GM21825 (cell line): ENCODE data around the gene EPB42.
"Not testable (repeated sequence)": the region's sequence is repeated elsewhere in the genome, so short reads cannot be mapped to it uniquely, and the experiment has no call there.

Experiments used
- ATAC-seq: cut with Tn5 transposase; IDR thresholded peaks from one replicate; pipeline ENCODE4 v1.9.1; 2021; ENCODE audit warnings: mild to moderate bottlenecking, moderate library complexity; ENCODE audit not compliant: unreplicated experiment

EPB42 gene

DNA sequence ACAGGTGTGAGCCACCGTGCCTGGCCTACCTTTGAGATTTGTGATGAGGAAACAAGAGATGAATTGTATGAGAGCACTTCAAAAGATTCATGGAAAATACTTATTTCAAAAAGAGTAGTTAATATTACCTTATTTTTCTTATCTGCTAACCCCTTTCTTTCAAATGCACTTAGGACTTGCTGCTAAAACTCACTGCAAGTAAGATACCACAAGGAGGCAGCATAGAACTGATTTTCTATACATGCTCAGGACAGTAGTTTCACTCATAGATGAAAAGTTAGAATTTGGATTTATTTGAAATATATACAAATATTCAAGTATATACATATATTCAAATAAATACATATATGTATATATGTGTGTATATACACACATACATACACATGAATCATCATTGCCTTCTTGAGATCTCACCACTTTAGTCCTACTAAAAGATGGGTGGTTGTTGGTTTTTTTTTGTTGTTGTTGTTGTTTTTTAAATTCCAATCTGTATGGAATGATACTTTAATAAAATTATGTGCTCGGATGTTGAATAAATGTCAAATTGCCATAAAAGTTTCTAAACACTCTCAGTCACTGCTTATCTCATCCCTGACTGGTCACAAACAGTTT lies 33.2 kb downstream of the EPB42 start:
- ATAC-seq: no peak

DNA sequence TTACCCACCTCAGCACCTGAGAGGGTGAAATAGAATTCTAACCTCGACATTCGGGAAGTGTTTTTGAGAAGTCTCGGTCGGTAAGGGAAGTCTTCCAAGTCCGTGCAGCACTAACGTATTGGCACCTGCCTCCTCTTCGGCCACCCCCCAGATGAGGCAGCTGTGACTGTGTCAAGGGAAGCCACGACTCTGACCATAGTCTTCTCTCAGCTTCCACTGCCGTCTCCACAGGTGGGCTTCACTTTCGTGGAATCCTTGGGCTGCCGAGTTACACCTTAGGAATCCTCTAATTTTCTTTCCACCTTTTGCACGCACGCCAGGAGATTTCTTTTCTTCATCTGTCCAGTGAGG lies 34.8 kb downstream of the EPB42 start:
- peak; percentile 10 for ATAC-seq

DNA sequence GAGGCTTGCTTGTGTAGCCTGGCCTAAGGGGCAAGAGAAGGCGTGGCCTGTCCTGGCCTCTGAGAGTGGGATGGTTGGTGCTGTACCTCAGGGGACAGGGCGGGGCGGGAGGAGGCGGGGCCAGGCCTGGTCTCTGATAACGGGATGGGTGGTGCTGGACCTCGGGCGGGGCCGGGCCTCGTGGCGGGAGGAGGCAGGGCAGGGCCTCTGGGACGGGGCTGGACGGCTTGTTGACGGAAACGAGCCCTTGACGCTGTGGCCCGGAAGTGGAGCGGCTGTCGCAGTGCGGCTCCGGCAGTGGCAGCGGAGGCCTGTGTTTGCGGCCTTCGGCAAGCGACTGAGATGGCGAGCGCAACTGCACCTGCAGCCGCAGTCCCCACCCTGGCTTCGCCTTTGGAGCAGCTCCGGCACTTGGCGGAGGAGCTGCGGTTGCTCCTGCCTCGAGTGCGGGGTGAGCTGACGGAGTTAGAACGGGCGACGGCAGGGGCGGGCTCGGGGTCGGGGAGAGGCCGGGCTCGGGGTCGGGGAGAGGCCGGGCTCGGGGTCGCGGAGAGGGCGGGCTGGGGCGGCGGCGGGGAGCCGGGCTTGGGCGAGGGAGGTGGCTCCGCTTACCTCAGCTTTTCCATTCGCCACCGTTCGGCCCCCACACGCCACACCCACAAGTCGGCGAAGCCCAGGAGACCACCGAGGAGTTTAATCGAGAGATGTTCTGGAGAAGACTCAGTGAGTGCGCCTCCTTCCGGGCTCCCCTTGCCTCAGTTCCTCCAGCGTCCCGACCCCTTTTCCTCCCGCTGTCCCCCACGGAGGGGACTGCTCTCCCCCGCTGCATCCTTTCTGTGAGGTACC lies 35.4 kb downstream of the EPB42 start, which contains the start of gene CCNDBP1:
TSS of gene CCNDBP1 (plus strand) at position 247 of the 846 bp plus-strand sequence. CDS start at position 343, 96 bp downstream.
- peak; percentile 93 for ATAC-seq

DNA sequence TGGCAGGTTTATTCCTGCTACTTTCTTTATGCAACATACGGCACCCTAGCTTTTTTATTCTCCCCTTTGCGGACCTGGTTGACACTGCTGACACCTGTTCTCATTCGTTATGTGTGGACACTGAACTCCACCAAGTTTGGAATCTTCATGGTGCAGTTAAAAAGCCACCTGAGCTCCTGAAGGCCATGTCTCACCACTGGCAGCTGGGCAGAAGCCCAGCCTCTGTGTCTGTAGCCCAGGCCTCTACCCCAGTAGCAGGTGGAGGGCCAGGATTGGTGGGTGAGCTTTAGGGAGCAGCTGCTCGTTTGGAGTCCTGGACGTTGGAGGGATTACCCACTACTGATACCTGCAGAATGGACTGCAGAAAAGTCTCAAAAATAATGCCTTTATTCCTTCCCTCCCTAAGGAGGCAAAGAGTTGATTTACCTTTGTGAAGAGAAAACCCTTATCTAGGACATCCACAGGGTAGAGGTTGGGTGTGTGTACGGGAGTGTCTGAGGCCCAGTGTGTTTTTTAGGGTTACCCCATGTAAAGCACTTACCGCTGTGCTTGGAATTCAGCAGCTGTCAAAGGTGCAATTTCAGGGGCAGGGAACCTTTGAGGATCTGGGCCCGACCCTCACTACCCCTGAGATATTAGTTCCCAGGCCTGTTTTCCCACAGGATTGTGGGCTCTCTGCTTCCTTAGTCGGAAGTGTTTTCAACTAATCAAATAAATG lies 36.3 kb downstream of the EPB42 start:
- ATAC-seq: no peak

DNA sequence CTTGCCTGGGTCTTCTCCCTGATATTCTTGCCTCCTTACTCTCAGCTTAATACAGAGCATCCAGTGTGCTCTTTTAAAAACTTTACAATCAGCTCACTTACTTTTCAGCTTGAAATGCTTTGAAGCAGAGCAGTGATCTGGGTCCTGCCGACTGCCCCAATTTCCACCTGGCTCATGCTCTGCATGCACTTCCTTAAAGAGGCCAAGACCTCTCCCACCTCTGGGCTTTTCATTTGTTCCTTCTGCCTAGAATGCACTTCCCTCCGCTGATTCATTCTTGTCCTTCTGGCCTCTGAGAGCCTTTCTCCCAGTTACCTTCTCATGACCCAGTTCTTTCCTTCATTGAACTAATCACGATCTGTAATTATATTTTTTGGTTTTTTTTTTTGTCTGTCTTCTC lies 37.5 kb downstream of the EPB42 start:
- ATAC-seq: no peak

DNA sequence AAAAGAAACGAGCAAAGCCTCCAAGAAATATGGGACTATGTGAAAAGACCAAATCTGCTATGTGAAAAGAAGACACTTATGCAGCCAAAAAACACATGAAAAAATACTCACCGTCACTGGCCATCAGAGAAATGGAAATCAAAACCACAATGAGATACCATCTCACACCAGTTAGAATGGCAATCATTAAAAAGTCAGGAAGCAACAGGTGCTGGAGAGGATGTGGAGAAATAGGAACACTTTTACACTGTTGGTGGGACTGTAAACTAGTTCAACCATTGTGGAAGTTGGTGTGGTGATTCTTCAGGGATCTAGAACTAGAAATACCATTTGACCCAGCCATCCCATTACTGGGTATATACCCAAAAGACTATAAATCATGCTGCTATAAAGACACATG lies 43.7 kb downstream of the EPB42 start:
- not testable (repeated sequence) for ATAC-seq

DNA sequence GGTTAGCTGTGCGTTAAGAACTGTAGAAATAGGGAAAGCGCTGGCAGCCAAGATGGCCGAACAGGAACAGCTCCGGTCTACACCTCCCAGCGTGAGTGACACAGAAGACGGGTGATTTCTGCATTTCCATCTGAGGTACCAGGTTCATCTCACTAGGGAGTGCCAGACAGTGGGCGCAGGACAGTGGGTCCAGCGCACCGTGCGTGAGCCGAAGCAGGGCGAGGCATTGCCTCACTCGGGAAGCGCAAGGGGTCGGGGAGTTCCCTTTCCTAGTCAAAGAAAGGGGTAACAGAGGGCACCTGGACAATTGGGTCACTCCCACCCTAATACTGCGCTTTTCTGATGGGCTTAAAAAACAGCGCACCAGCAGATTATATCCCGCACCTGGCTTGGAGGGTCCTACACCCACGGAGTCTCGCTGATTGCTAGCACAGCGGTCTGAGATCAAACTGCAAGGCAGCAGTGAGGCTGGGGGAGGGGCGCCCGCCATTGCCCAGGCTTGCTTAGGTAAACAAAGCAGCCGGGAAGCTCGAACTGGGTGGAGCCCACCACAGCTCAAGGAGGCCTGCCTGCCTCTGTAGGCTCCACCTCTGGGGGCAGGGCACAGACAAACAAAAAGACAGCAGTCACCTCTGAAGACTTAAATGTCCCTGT lies 45.0 kb downstream of the EPB42 start:
- ATAC-seq: not testable (repeated sequence)

DNA sequence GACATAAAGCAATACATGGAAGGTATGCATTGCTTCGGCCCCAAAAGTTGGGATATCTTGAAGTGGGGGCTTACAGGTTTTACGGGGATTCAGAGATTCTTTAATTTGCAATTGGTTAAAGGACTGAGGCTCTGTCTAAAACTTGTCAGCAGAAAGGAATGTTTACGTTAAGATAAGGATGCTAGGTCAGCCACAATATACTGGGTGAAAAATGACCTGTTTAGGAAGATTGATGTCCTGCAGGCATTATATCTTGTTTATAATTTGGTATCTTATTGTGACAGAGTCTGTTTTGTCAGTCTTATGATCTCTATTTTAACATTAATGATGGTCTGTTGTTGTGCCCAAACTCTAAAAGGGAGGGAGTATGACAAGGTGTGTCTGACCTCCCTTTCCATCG lies 50.9 kb downstream of the EPB42 start:
- no peak for ATAC-seq

DNA sequence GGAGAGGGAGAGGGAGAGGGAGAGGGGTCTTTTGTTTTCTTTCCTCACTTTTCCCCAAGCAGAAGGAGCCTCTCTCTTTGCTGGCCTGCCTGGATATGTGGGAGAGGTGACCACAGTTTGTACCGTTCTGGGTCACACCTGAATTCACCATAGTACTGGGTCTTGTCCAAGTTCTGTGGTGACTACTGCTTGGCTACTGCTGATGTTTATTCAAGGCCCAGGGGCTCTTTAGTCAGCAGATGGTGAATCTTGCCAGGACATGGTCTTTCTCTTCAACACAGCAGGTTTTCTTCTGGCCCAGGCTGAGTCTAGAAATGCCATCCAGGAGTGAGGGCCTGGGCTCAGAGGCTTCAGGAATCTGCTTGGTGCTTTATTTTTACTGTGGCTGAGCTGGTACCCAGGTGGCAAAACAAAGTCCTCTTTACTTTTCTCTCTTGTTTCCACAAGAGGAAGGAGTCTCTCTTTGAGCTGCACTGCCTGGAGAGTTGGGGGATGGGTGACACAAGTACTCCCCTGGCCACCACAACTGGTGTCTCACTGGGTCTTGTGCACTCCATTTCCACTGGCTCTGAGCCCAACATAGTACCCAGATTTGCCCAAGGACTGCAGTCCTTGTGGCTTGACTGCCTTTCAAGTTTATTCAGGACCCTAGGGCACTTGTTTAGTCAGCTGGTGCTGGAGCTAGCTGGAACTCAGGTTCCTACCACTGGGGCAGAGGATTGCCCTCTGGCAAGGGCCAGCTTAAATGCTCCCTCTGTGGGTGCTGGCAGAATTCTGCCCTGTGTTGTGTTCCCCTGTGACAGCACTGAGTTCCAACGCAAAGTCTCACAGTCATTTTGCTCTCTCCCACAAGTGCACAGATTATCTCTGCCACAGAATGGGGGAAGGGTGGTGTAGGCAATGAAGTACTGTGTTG lies 52.4 kb downstream of the EPB42 start:
- no peak for ATAC-seq

DNA sequence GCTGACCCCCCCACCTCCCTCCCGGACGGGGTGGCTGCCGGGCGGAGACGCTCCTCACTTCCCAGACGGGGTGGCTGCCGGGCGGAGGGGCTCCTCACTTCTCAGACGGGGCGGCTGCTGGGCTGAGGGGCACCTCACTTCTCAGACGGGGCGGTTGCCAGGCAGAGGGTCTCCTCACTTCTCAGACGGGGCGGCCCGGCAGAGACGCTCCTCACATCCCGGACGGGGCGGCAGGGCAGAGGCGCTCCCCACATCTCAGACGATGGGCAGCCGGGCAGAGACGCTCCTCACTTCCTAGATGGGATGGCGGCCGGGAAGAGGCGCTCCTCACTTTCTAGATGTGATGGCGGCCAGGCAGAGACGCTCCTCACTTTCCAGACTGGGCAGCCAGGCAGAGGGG lies 53.6 kb downstream of the EPB42 start:
- not testable (repeated sequence) for ATAC-seq

DNA sequence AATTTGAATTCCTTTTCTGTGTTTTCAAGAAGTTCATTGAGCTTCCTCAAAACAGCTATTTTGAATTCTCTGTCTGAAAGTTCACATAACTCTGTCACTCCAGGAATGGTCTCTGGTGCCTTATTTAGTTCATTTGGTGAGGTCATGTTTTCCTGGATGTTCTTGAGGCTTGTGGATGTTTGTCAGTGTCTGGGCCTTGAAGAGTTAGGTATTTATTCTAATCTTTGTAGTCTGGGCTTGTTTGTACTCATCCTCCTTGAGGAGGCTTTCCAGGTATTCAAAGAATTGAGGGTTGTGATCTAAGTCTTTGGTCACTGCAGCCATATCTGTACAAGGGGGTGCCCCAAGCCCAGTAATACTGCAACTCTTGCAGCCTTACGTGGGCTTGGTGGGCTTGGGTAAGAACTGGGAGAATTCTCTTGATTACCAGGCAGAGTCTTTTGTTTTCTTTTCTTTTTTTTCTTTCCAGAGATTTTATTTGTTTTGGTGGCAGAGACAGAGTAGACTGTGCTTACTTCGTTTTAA lies 55.0 kb downstream of the EPB42 start:
- no peak for ATAC-seq

DNA sequence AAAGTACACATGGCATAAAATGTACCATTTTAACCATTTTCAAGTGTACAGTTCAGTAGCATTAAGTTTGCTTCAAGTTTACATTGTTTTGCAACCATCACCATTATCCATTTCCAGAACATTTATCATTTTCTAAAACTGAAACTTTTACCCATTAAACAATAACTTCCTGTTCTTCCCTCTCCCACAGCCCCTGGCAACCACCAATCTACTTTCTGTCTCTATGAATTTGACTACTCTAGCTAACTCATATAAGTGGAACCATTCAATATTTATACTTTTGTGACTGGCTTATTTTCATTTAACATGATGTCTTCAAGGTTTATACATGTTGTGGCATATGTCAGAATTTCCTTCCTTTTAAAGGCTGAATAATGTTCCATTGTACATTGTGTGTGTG lies 67.5 kb downstream of the EPB42 start:
- no peak for ATAC-seq

DNA sequence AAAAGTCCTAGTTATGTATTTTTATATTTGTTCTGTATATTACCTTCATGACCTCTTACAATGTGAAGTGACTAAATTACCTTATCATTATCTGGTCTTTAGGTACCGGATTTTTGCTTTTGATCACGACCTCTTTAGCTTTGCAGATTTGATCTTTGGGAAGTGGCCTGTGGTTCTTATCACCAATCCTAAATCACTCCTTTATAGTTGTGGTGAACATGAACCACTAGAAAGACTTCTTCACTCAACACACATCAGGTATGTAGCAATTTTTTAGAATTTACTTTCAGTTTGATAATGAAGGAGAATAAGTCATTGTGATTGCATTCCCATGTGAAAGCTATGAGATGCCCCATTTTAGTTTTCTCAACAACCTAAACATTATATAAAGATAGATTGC lies 69.1 kb downstream of the EPB42 start:
- no peak for ATAC-seq

DNA sequence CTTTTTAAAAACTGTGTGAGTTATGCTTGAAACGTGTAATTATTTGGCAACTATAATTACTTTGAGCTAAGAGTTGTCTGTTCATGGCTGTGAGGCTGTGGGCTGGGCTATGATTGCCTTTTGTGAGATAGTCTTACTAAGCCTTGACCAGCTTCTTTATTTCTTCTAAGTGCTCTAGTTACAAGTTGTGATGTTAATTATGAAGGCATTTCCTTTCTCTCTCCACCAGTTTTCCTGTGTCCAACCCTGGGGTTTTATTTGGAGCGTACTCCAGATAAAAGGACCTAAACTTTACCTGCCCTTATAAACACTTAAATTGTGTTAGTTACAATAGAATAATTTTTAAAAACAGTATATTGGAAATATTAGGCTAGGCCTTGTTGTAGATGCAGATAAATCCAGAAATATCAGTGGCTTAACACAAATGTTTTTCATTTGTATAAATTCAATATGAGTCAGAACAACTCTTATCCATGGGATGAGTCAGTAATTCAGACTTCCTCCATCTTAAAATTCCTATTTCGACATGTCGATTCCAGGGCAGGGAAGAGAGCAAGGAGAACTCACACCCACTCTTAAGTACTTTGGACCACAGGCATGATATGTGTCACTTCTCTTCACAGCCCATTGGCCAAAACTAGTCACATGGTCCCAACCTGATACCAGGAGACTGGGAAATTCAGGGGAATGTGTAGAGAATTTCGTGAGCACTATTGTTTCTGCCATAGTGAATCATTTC lies 70.5 kb downstream of the EPB42 start:
- ATAC-seq: no peak
